Activated CD8-positive, alpha-beta memory T cell treated with anti-CD3 and anti-CD28 coated beads for 36 hours (primary cell): Measurements from ENCODE around the gene DOCK9. TPM values are rescaled to one million over a fixed set of nuclear protein-coding genes. Genes with fewer than 3 reads are reported as not detected.

Experiments
- CTCF ChIA-PET: fragments of 350-600 bp; sonication (Branson Sonifier 250); formaldehyde crosslinking; loops from one replicate; lab custom pipeline; 2021; ENCODE audit warnings: antibody characterized with exemption; lab: Charles Lee
- POLR2A ChIA-PET: fragments of 350-600 bp; sonication (Branson Sonifier 250); formaldehyde crosslinking; loops from one replicate; lab custom pipeline; 2021; ENCODE audit warnings: antibody characterized with exemption; lab: Charles Lee
- total RNA-seq, 2 experiments: library from RNA; stranded (reverse); gene quantifications; one replicate each; pipeline ENCODE4 v1.2.3, GENCODE V29; 2021

The DOCK9 gene
- total RNA-seq, 2 experiments from 2014 or later, result 33.0 to 38.6 TPM

- ChIA-PET CTCF (interaction anchor here (0.6 kb wide), 1 partner anchor 438 kb away, joined by 3 read pairs; no protein-coding TSS in a partner anchor), POLR2A (no interaction called here)
Observed at GRCh38 chr13:98983182-98983581, 5.3 kb upstream of the DOCK9 start.

GRCh38 chr13:98981369-98982080, 3.7 kb upstream of the DOCK9 start:
- POLR2A ChIA-PET, result interaction anchor here (0.5 kb wide), 1 partner anchor 16 kb away, joined by 3 read pairs; no protein-coding TSS in a partner anchor
- CTCF ChIA-PET, result interaction anchor here (1.1 kb wide), 1 partner anchor 10 kb away, joined by 3 read pairs; no protein-coding TSS in a partner anchor

DNA sequence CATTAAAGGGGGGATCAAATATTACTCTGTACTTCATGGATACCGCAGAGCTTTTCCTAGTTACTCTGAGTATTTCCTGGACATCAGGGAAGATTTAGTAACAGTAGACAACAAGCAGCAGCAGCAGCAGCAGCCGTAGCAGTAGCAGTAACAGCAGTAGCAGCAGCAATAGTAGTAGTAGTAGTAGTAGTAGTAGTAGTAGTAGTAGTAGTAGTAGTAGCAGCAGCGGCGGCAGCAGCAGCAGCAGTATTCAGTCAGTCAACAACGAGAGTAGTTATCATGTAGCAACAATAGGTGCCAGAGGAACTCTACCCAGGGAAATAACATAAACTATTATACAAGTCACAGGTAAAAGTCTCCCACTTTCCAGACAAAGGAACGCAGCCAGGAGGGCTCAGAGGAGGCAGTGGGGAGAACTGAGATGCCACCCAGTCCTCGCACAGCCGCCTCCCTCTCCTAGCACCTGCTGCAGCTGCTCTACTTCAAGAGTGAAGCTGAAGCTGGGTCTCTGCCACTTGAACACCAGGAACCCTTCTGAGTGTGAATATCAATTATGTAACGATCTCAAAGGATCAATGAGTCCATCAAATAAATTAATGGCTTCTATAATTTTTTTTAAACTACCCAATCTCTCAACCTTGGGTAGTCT, 1.3 kb upstream of the DOCK9 start:
- CTCF ChIA-PET, result interaction anchor here (0.6 kb wide), 1 partner anchor 111 kb away, joined by 3 read pairs; no protein-coding TSS in a partner anchor
- POLR2A ChIA-PET, result no interaction called here

DNA sequence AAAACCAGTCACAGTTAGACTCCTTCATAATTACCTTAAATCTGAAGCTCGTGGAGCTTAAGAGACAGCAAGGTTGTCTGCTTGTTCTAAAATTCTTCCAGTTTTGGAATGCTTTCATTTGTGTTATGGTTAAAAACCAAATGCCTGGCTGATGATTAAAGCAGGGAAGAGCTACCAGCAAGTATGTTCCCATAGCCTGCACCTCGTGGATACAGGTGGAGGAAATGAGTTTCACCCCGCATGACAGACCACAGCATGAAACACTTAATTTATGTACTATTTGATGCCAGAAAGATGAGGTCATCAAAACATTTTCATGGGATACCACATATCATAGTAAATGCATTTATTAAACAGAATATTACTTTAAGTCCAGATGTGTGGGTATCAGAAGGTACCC, 416 bp upstream of the DOCK9 start:
- ChIA-PET POLR2A (interaction anchor here (0.5 kb wide), 1 partner anchor 199 kb away, joined by 6 read pairs; no protein-coding TSS in a partner anchor), CTCF (interaction anchor here (0.6 to 0.8 kb wide), 2 partner anchors 8 to 110 kb away, joined by 3 read pairs; no protein-coding TSS in a partner anchor)

GRCh38 chr13:98976941-98977340, 923 bp downstream of the DOCK9 start:
- ChIA-PET CTCF (no interaction called here), POLR2A (no interaction called here)

- POLR2A ChIA-PET, result no interaction called here
- CTCF ChIA-PET, result no interaction called here
Observed at GRCh38 chr13:98976338-98976737, 1.5 kb downstream of the DOCK9 start.

DNA sequence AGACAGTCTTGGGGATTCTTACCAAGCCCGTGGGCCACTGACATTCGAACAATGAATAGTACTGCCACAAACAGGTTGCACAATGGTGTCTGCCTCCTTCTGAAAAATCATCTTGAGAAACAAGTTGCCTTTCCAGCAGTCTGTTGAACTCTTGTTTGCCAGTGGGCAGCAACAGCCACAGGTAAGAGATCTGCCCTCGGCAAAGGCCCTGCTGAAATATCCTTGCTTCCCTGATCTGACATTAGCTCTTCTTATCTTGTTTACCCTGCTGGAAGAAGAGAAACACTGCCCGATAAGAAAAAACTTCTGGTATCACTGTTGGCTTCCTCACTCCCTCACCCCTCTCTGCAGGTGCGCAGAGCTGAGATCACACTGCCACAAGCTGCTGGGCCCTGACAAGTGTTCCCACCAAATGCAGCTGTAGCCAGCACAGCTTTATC, 2.0 kb downstream of the DOCK9 start:
- ChIA-PET POLR2A (no interaction called here), CTCF (no interaction called here)

DNA sequence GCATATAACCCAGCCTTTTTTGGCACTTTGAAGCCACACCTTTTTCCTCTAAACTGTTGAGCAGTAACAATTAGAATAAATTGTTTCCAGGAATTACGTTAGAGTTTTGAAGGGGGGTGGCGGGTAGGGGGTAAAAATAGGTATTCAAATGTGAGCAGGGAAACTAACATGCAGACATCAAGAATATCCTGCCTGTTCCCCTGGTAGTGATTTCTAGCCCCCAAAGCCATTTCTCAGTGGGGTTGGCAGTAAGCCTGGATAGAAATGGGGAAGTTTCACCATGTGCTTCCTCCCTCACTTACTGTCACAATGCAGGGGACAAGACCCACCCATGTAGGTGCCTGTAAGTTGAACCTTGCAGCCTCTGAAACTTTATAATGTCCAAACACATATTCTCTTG, 3.8 kb downstream of the DOCK9 start:
- POLR2A ChIA-PET, result no interaction called here
- CTCF ChIA-PET, result no interaction called here

DNA sequence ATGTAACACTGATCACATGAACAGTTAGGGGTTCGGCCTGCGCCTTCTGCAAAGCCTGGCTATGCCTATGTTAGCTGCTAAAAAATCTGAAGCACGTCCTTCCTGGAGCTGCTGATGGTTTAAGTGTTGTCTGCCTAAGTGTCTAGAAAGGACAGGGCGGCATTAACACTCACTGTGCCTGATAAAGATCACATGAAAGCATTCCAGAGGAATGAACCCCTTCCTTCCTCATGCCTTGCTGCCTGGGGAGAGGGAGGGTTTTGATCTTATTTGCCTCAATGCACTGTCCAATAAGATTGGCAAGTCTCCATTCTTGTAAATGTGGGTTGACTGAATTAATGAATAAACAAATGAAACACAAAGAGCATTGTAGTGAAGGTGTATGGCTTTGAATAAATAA, 5.2 kb downstream of the DOCK9 start:
- ChIA-PET CTCF (no interaction called here), POLR2A (no interaction called here)

DNA sequence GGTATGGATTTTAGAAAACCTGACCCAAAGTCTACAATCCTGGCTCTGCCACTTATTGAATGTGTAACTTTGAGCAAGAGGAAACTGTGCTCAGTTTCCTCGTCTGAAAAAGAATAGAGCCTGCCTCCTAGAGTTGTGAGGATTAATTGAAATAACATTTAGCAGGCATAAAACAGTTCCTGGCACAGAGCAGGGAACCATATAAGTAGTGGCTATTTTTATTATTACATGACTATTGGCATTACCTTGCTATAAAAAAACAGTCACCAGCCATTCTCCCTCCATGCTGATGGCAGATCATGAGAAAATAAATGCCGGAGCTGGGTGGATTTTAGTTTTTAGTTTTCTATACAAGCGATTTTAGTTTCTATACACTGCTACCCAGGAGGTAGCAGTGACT, 5.8 kb downstream of the DOCK9 start:
- CTCF ChIA-PET, result interaction anchor here (1.2 kb wide), 1 partner anchor 10 kb away, joined by 3 read pairs; no protein-coding TSS in a partner anchor
- POLR2A ChIA-PET, result no interaction called here

DNA sequence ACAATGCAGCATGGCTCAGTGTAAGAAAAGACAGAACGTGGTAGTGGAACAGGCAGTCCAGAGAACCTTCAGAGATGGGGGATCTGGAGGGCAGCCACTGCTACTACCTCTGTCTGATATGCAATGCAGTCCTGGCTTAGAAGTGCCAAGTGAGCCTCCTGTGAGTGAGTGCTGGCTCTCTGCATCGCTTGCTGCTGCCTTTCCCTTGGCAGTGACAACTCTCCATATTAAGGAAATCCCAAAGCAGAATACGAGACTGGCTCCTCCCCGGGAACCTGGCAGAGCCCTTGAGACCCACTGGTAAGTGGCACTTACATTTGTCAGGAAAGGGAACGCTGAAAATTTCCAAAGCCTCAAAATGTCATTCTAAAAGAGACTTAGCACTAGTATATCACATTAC, 7.5 kb downstream of the DOCK9 start:
- CTCF ChIA-PET, result interaction anchor here (0.7 kb wide), 1 partner anchor 8 kb away, joined by 3 read pairs; the partner anchor contains the start of gene DOCK9
- POLR2A ChIA-PET, result interaction anchor here (0.6 kb wide), 1 partner anchor 1190 kb away, joined by 3 read pairs; no protein-coding TSS in a partner anchor

GRCh38 chr13:98967491-98967890, 10.4 kb downstream of the DOCK9 start:
- CTCF ChIA-PET, result no interaction called here
- POLR2A ChIA-PET, result interaction anchor here (0.7 kb wide), 1 partner anchor 34 kb away, joined by 3 read pairs; no protein-coding TSS in a partner anchor

DNA sequence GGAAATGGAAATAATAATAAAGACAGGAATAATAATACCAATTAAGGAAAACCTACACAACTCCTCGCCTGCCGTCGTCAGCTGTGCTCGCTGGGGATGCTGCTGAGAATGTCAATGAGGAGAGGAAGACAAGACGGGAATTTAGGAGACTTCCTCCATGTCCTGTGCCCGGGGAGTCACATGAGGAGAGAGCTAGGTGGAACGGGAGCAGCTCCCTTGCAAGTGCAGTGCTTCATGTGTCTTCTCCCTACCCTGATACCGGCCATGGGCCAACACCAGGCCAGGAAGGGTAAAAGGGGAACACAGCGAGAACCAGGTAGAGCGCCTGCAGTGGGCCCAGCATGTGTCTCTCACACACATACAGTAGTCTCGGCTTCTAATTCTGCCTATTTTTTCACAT, 11.8 kb downstream of the DOCK9 start:
- CTCF ChIA-PET, result no interaction called here
- POLR2A ChIA-PET, result no interaction called here

GRCh38 chr13:98965325-98965724, 12.5 kb downstream of the DOCK9 start:
- ChIA-PET POLR2A (no interaction called here), CTCF (no interaction called here)

DNA sequence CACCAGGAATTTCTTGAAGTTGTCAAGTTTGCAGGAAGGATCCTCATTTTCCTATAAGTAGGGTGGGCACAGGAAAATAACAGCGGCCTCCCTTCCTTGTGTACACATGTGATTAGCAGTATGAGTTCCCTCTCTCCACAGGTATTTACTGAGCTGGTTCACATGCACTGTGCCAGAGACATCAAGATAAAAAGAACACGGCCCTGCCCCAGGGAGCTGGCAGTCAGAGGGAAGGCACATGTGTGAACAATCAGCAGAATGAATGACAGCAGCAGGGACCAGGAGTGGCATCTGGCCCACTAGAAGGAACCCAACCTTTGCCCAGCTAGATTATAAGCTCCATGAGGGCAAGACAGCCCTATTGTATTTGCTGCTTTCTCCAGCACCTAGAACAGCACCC, 13.9 kb downstream of the DOCK9 start:
- ChIA-PET CTCF (interaction anchor here (0.6 kb wide), 1 partner anchor 600 kb away, joined by 3 read pairs; no protein-coding TSS in a partner anchor), POLR2A (no interaction called here)

DNA sequence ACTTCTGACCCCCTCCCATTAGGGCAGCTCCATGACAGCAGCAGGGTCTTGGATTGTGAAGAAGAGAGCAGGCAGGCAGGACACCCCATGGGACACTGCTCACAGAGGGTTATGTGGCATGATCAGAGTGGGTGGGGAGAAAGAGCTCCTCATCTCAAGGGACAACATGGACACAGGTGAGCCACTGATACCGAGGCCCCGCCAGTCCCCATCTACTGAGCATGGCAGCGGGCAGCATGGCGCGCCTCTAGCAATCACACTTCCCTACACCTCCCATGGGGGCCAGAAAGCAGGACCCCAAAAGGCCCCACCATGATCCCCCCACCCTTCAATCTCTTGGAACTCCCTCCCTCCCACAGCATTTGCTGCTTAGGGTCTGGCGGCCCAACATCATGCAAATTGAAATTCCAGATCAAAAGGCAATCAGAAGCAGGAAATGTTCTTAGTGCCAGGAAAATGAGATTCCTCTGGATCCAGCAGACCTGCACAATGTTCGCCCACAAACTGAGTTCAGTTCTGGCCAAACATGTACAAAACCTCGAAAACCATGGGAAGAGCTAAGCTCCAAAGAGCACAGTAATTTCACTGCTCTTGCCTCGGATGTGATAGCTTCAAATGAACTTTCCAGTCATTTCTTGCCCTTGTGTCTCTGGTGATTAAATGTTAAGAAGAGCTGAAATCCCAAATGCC, 14.8 kb downstream of the DOCK9 start:
- POLR2A ChIA-PET, result interaction anchor here (0.6 kb wide), 1 partner anchor 59 kb away, joined by 3 read pairs; no protein-coding TSS in a partner anchor
- CTCF ChIA-PET, result no interaction called here

DNA sequence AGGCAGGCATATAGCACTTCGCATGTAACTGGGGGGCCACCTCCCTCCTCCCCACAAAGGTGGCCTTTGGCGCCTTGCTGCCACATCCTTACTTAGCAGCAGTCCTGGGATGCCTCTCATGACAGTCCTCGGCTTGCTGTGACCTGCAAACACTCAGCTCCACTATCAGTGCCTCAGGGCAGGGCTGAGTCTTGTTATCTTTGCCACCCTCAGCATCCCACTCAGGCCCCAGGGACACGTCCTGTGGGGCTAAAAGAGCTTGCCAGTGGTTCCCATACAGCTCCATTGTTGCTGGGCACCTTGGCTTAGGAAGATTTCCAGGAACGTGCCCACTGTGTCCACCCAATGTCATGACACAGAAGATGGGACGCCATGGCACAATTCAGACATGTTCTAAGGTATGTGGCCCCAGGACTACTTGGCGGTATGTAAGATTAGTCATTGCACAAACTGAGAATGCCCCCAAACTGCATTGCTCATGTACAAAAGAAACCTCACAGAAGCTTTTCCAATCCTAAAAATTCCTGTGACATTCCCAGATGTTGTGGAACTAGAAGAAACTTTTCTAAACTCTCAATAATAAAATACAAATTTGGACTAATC, 16.3 kb downstream of the DOCK9 start:
- POLR2A ChIA-PET, result no interaction called here
- CTCF ChIA-PET, result no interaction called here

DNA sequence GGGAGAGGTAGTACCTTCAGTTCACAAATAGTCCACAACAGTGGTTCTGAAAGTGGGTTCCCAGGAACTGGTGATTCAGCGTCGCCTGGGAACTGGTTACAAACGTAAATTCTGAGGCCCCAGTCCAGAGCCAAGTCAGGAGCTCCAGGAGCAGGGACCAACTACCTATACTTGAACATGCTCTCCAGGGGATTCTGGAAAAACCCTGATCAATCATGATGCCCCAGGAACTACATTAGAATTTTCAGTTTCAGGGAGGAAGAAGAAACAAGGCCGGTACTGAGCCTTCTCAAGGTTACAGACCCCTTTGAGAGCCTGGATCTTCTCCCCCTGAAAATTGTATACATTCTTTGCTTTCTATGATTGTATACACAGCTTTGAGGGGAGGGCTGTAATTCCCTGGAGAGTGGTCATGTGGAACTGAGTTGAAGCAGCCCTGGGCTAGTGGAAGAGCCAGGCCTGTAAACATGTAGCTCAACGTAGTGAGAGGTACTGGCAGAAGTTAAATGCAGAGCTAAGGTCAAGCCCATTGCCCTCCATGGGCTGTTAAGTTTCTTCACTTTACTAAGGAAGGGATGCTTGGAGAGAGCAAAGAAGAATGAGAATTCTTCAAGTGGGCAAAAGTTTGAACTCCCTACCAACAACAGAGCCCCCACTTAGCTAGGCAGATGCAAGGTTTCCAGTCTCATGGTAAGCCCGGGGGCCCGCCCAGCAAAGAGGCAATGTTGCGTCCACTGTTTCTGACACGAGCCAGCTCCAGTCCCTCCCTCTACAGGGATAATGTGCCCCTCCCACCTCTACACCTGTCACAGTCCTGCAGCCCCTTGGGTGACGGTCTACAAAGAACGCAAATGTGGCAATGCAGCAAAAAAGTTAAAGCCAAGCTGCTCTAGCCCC, 17.0 kb downstream of the DOCK9 start:
- ChIA-PET CTCF (interaction anchor here (1.0 kb wide), 1 partner anchor 14 kb away, joined by 3 read pairs; no protein-coding TSS in a partner anchor), POLR2A (no interaction called here)
